ENCODE measurements around the gene PIP5K1B. TPM values are rescaled to one million over a fixed set of nuclear protein-coding genes. Genes with fewer than 3 reads are reported as not detected.

PIP5K1B gene
- total and polyA plus RNA-seq, 10 of the 15 experiments (the other 5 are each of a cell fraction or from before 2014, with no cell fraction given), result 6.8 to 16.3 (median 10.6) TPM

- no peak for ATAC-seq
- H3K36me3 ChIP-seq (ENCODE audit: control insufficient read depth in 2 of 2, insufficient read depth in 2 of 2, low read length in 1 of 2), result no peaks in the 10 kb centered on the region
- in situ Hi-C loops (cut with MboI) (no loop called here), intact Hi-C loops (cut with micrococcal nuclease; ENCODE audit: unreplicated experiment) (no loop called here)
- DNase-seq (ENCODE audit: low read depth, low spot score), result no peak
- ChIA-PET SMC1A (ENCODE audit: uncharacterized antibody, unreplicated experiment) (no interaction called here), RAD21 (ENCODE audit: unreplicated experiment) (no interaction called here), CTCF (interaction anchor here (1.2 kb wide), 1 partner anchor 63 kb away, joined by 3 read pairs; no protein-coding TSS in a partner anchor), POLR2A (no interaction called here)
- no peaks in the 10 kb centered on the region for H4K20me1 ChIP-seq (ENCODE audit: control insufficient read depth, insufficient read depth)
- BruUV-seq (replicated peaks), result no TSS peak
- no peak overlapping the region for H2AFZ ChIP-seq (ENCODE audit: control insufficient read depth, low read depth, low read length)
- H3K79me2 ChIP-seq (ENCODE audit: control insufficient read depth, insufficient read depth, low read length), result no peaks in the 10 kb centered on the region
- TF ChIP-seq ZNF24 (IDR thresholded peaks at IDR 0.05) (no peak), TARDBP (IDR thresholded peaks at IDR 0.05; ENCODE audit: borderline replicate concordance) (no peak), BACH1 (IDR thresholded peaks at IDR 0.05; ENCODE audit: borderline replicate concordance) (no peak), ESRRA (IDR thresholded peaks at IDR 0.05; ENCODE audit: low read length) (no peak), SRF (IDR thresholded peaks at IDR 0.05; ENCODE audit: low read depth in 2 of 2, low read length in 2 of 2) (no peak), NFYA (IDR thresholded peaks at IDR 0.05; ENCODE audit: borderline replicate concordance, low read depth, low read length) (no peak), ZNF384 (IDR thresholded peaks at IDR 0.05; ENCODE audit: borderline replicate concordance, low read depth, low read length) (no peak)
- no peak for FAIRE-seq
- H3K4me3 ChIP-seq, result no peak overlapping the region
- no peaks in the 10 kb centered on the region for H3K9me3 ChIP-seq (replicated peaks; ENCODE audit: control insufficient read depth, insufficient read depth, low read length)
- peaks cover 3% of the 10 kb centered on the region for H3K4me1 ChIP-seq (ENCODE audit: control insufficient read depth, insufficient read depth, low read length)
- 0% methylated on average over 1 of the region's 1 CpG for WGBS (ENCODE audit: insufficient coverage, insufficient replicate concordance, low lambda C conversion rate, missing lambda C conversion rate)
- H3K4me2 ChIP-seq (ENCODE audit: control insufficient read depth, insufficient read depth), result no peak overlapping the region
- H3K27me3 ChIP-seq (replicated peaks in 1 of 2; ENCODE audit: control insufficient read depth in 2 of 2, insufficient read depth in 2 of 2, low read length in 1 of 2), result no peaks in the 10 kb centered on the region
- H3K27ac ChIP-seq (ENCODE audit: control insufficient read depth, insufficient read depth), result no peak overlapping the region
- no peak overlapping the region for H3K9ac ChIP-seq (ENCODE audit: control insufficient read depth, insufficient read depth, low read length)
Observed at GRCh38 chr9:68887232-68887631, 182.2 kb downstream of the PIP5K1B start.

GRCh38 chr9:68894502-68894901 lies 189.5 kb downstream of the PIP5K1B start:
- FAIRE-seq (peak; percentile 27), ATAC-seq (no peak), DNase-seq (ENCODE audit: low read depth, low spot score) (no peak)
- ChIA-PET CTCF (interaction anchor here (1.4 kb wide), 1 partner anchor 54 kb away, joined by 3 read pairs; no protein-coding TSS in a partner anchor), RAD21 (ENCODE audit: unreplicated experiment) (no interaction called here), SMC1A (ENCODE audit: uncharacterized antibody, unreplicated experiment) (interaction anchor here (1.6 kb wide), 1 partner anchor 20 kb away, joined by 4 read pairs; no protein-coding TSS in a partner anchor), POLR2A (no interaction called here)
- no peaks in the 10 kb centered on the region for H4K20me1 ChIP-seq (ENCODE audit: control insufficient read depth, insufficient read depth)
- H2AFZ ChIP-seq (ENCODE audit: control insufficient read depth, low read depth, low read length), result no peak overlapping the region
- in situ Hi-C loops (cut with MboI), result no loop called here
- H3K4me3 ChIP-seq, result no peak overlapping the region
- H3K9ac ChIP-seq (ENCODE audit: control insufficient read depth, insufficient read depth, low read length), result no peak overlapping the region
- no peaks in the 10 kb centered on the region for H3K36me3 ChIP-seq (ENCODE audit: control insufficient read depth in 2 of 2, insufficient read depth in 2 of 2, low read length in 1 of 2)
- intact Hi-C loops (cut with micrococcal nuclease; ENCODE audit: unreplicated experiment), result no loop called here
- H3K9me3 ChIP-seq (replicated peaks; ENCODE audit: control insufficient read depth, insufficient read depth, low read length), result no peaks in the 10 kb centered on the region
- no peaks in the 10 kb centered on the region for H3K79me2 ChIP-seq (ENCODE audit: control insufficient read depth, insufficient read depth, low read length)
- no peaks in the 10 kb centered on the region for H3K27me3 ChIP-seq (replicated peaks in 1 of 2; ENCODE audit: control insufficient read depth in 2 of 2, insufficient read depth in 2 of 2, low read length in 1 of 2)
- 97% methylated on average over 7 of the region's 7 CpGs for WGBS (ENCODE audit: insufficient coverage, insufficient replicate concordance, low lambda C conversion rate, missing lambda C conversion rate)
- no peak overlapping the region for H3K4me2 ChIP-seq (ENCODE audit: control insufficient read depth, insufficient read depth)
- BruUV-seq (replicated peaks), result no TSS peak
- peaks cover 29% of the 10 kb centered on the region for H3K4me1 ChIP-seq (ENCODE audit: control insufficient read depth, insufficient read depth, low read length)
- H3K27ac ChIP-seq (ENCODE audit: control insufficient read depth, insufficient read depth), result no peak overlapping the region
- TF ChIP-seq NKRF (conservative IDR thresholded peaks at IDR 0.05) (no peak), CREM (IDR thresholded peaks at IDR 0.05; ENCODE audit: low read depth) (no peak), BRCA1 (IDR thresholded peaks at IDR 0.05; ENCODE audit: low read depth, low read length) (no peak), RAD21 (IDR thresholded peaks at IDR 0.05; ENCODE audit: insufficient read depth, low read depth, low read length) (no peak), USF2 (IDR thresholded peaks at IDR 0.05; ENCODE audit: borderline replicate concordance, low read depth, low read length) (no peak), NRF1 (conservative IDR thresholded peaks at IDR 0.05; ENCODE audit: low read depth, low read length) (no peak), NR2C2 (IDR thresholded peaks at IDR 0.05; ENCODE audit: borderline replicate concordance, control insufficient read depth, insufficient read length, low read depth) (no peak)
